ENCODE data around the gene TUBB4A. TPM values are rescaled to one million over a fixed set of nuclear protein-coding genes. Genes with fewer than 3 reads are reported as not detected.

The TUBB4A gene
- total and polyA plus RNA-seq, 11 donors = 0.15 to 4.8 (median 1.6) TPM

DNA sequence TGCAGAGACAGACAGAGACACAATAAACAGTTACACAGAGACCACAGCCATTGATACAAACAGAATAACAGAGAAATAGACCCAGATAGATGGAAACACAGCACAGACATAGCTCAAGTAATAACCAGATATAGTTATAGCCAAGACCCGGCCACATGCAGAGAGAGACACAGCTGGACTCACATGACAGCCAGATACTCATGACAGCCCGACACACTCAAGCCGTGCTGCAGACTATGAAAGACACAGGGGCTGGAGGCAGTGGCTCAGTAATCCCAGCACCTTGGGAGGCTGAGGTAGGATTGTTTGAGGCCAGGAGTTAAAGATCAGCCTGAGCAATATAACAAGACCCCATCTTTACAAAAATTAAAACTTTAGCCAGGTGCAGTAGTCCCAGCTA is 18.9 kb downstream of the TUBB4A start:
- Histone ChIP-seq H3K36me3 (no peaks in the 10 kb centered on the region), H3K27ac (no peak overlapping the region), H3K27me3 (peaks cover 0 to 28% (median 3%) of the 10 kb centered on the region in 9 donors), H3K4me3 (no peak overlapping the region), H3K4me1 (peaks cover 0 to 9% (median 0%) of the 10 kb centered on the region in 12 donors), H3K9me3 (no peaks in the 10 kb centered on the region)
- WGBS, 4 donors = 22 to 31% (median 25%) methylated on average over 3 of the region's 3 CpGs
- TF ChIP-seq, protein P1, sequence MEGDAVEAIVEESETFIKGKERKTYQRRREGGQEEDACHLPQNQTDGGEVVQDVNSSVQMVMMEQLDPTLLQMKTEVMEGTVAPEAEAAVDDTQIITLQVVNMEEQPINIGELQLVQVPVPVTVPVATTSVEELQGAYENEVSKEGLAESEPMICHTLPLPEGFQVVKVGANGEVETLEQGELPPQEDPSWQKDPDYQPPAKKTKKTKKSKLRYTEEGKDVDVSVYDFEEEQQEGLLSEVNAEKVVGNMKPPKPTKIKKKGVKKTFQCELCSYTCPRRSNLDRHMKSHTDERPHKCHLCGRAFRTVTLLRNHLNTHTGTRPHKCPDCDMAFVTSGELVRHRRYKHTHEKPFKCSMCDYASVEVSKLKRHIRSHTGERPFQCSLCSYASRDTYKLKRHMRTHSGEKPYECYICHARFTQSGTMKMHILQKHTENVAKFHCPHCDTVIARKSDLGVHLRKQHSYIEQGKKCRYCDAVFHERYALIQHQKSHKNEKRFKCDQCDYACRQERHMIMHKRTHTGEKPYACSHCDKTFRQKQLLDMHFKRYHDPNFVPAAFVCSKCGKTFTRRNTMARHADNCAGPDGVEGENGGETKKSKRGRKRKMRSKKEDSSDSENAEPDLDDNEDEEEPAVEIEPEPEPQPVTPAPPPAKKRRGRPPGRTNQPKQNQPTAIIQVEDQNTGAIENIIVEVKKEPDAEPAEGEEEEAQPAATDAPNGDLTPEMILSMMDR (IDR thresholded peaks at IDR 0.05) = no peak
- no peak for TF ChIP-seq POLR2A (IDR thresholded peaks at IDR 0.05)
- ATAC-seq (no peak), DNase-seq (no peak)
- intact Hi-C loops (cut with DNase I) = no loop called here

DNA sequence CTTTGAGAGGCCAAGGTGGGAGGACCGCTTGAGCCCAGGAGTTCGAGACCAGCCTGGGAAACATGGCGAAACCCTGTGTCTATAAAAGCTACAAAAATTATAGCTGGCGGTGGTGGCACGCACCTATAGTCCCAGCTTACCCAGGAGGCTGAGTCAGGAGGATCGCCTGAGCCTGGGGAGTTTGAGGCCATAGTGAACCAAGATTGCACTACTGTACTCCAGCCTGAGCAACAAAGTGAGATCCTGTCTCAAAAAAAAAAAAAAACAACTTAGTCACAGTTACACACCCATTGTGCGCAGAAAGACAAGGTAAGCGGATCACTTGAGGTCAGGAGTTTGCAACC is 19.8 kb downstream of the TUBB4A start:
- Histone ChIP-seq H3K4me1 (peaks cover 0 to 9% (median 0%) of the 10 kb centered on the region in 12 donors), H3K9me3 (no peaks in the 10 kb centered on the region), H3K27me3 (peaks cover 0 to 32% (median 3%) of the 10 kb centered on the region in 9 donors), H3K27ac (peak overlapping the region in 1 of 12 donors; percentile 88), H3K4me3 (peak overlapping the region in 1 of 12 donors; percentile 68), H3K36me3 (no peaks in the 10 kb centered on the region)
- DNase-seq = no peak
- intact Hi-C loops (cut with DNase I) = no loop called here
- WGBS, 4 donors = 90 to 98% (median 95%) methylated on average over 8 of the region's 8 CpGs
- no peak for ATAC-seq
- TF ChIP-seq, protein P1 (IDR thresholded peaks at IDR 0.05) = peak in 1 of 12 donors; percentile 5
- TF ChIP-seq POLR2A (IDR thresholded peaks at IDR 0.05) = no peak

DNA sequence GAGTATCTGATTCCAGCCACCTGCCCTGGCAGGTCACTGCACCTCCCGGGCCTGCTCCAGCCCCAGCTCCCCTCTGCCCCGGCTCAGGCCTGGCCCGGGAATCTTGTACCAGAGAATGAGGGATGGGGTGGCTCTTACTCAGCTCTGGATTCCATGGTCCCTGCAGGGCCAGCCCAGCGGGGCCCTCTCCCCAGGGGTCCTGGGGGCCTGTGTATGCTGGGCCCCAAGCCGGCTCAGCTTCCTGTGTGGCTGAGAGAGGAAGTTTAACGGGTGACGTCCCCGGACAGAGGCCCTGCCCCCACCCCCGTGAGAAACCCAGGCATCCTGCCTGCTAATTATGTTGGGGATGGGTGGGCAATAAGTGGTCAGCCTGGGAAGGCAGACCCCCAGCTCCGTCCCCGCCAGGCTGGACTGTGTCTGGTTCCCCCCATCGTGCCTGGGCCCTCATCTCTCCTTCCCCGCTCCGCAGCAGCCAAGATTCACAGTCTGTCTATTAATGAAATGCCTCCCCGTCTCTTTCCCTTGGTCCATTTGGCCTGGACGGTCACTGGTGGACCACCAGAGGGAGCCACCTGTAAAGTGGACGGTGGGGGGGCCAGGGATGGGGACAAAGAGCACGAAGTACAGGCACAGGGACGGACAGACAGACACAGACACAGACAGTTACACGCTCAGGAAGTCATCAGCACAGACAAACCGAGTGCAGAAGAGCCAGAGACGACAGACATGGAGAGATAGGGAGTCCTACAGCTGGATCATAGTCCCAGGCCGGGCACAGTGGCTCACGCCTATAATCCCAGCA is 20.4 kb downstream of the TUBB4A start, which contains the start of gene DENND1C:
Gene DENND1C, minus strand, starts transcription at position 247 of the 802 bp plus-strand sequence. Its CDS starts 92 bp downstream, at position 155.
- Histone ChIP-seq H3K4me3 (peak within 1 kb of the TSS in 9 of 12 donors; percentile 10 to 68 (median 32)), H3K27ac (peak within 1 kb of the TSS in 1 of 12 donors; percentile 88), H3K4me1 (peaks cover 0 to 9% (median 0%) of the 10 kb centered on the region in 12 donors), H3K27me3 (peaks cover under 1 to 38% (median 6%) of the 10 kb centered on the region in 9 donors), H3K9me3 (no peaks in the 10 kb centered on the region), H3K36me3 (peaks cover 0 to 4% (median 0%) of the 10 kb centered on the region in 9 donors)
- ATAC-seq = peak in 3 of 4 donors; percentile 46 to 73 (median 72)
- peak in 3 of 5 donors; percentile 24 to 75 (median 41) for DNase-seq
- TF ChIP-seq POLR2A (IDR thresholded peaks at IDR 0.05) = no peak
- TF ChIP-seq, protein P1 (IDR thresholded peaks at IDR 0.05) = peak in 11 of 12 donors; percentile 26 to 48 (median 42)
- intact Hi-C loops (cut with DNase I) = no loop called here
- WGBS, 4 donors = 30 to 43% (median 33%) methylated on average over 17 to 24 of the region's 24 CpGs

DNA sequence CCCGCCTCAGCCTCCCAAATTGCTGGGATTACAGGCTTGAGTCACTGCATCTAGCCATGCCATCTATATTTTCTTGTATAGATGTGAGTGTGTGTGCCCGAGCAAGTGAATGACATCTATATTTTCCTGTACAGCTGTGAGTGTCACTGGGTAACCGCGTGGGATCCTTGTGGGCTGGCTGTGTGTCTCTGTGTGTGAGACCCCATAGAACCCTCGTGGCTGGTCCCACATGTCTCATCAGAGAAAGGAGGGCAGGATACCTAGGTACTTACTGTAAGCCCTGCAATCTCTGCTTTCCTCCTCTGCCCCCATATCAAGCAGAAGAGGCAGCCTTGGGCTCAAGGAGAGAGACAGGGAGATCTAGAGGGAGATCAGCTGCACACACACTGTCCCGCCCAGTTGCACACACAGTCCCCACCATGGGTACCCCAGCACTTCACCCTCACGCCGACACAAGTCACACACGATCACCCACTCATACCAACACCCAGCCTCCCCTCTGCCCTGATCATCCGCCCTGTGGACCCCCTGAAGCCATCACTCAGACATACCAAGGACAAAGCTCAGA is 21.2 kb downstream of the TUBB4A start:
- peak overlapping the region in 8 of 12 donors; percentile 10 to 68 (median 34) for H3K4me3 ChIP-seq
- DNase-seq (no peak), ATAC-seq (peak in 1 of 4 donors; percentile 20)
- 74 to 81% (median 78%) methylated on average over 10 of the region's 10 CpGs for WGBS, 4 donors
- peaks cover 0 to 10% (median 0%) of the 10 kb centered on the region in 9 donors for H3K36me3 ChIP-seq
- H3K27ac ChIP-seq = peak overlapping the region in 1 of 12 donors; percentile 88
- intact Hi-C loops (cut with DNase I) = no loop called here
- no peaks in the 10 kb centered on the region for H3K9me3 ChIP-seq
- TF ChIP-seq, protein P1 (IDR thresholded peaks at IDR 0.05) = no peak
- no peak for TF ChIP-seq POLR2A (IDR thresholded peaks at IDR 0.05)
- peaks cover 7 to 46% (median 14%) of the 10 kb centered on the region in 9 donors for H3K27me3 ChIP-seq
- peaks cover 0 to 12% (median 0%) of the 10 kb centered on the region in 12 donors for H3K4me1 ChIP-seq

All from heart left ventricle (tissue), 16 donors.